Stimulated activated naive CD8-positive, alpha-beta T cell treated with anti-CD3 and anti-CD28 coated beads, Interleukin-15, Interleukin-2, amounts not matched to agents 100 U/mL and 50 U/mL, for 24 hours (primary cell): ENCODE results near the gene MED27.

Experiments used
- ATAC-seq: fragments of 150-1000 bp; cut with Tn5 transposase; one replicate; pipeline ENCODE4 v1.10.0; 2021
- DNase-seq: peaks from one replicate; pipeline ENCODE4 v3.0.0; 2021

The MED27 gene

DNA sequence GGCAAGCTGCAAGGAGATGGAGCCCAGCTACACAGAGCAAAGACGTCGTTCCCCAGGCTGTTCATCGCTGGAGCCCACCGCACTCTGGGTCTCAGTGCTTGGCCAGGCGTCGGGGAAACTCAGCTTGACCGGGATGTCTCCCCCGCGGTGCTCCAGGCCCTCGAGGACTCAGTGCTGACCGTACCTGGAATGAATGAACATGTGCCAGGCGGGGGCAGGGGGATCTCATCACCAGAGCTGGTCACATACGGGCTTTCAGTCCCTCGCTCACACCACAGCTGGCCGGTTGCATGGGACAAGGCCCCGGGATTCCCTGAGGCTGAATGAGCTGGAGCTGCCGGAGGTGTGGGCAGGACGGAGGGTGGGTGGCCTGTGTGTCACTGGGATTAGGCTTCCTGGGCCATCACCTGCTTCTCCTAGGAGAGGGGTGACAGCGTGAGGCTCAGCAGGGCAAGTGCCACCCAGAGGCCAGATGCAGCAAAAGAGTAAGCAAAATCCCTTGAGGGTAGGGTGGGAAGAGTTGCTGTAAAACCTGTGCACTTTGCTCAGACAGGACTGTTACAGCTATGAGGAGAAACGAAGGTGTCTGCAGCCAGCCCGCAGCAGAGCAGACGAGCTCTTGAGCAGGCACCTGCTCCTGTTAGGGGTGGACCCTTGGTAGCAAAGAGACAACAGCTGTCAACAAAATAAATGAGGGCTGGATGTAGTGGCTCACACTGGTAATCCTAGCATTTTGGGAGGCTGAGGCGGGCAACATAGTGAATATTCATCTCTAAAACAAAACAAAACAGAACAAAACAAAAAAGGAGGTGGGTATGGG is 269.1 kb downstream of the MED27 start:
- DNase-seq (no peak), ATAC-seq (no peak)
